Measurements from ENCODE around the gene C1orf87. TPM values are rescaled to one million over a fixed set of nuclear protein-coding genes. Genes with fewer than 3 reads are reported as not detected.

Gene C1orf87
- total RNA-seq, 3 donors from 2014 or later, result not detected

- DNase-seq, result no peak
- Mint-ChIP-seq H3K27me3 (ENCODE audit: low read depth) (peaks cover 1% of the 10 kb centered on the region), H3K4me3 (no peak overlapping the region), H3K36me3 (ENCODE audit: insufficient read depth) (no peaks in the 10 kb centered on the region), H3K4me1 (ENCODE audit: low read depth) (no peaks in the 10 kb centered on the region), H3K9me3 (no peaks in the 10 kb centered on the region)
- no peak for ATAC-seq
These were observed 79.0 kb downstream of the C1orf87 start for GRCh38 chr1:59994302-59995198.

DNA sequence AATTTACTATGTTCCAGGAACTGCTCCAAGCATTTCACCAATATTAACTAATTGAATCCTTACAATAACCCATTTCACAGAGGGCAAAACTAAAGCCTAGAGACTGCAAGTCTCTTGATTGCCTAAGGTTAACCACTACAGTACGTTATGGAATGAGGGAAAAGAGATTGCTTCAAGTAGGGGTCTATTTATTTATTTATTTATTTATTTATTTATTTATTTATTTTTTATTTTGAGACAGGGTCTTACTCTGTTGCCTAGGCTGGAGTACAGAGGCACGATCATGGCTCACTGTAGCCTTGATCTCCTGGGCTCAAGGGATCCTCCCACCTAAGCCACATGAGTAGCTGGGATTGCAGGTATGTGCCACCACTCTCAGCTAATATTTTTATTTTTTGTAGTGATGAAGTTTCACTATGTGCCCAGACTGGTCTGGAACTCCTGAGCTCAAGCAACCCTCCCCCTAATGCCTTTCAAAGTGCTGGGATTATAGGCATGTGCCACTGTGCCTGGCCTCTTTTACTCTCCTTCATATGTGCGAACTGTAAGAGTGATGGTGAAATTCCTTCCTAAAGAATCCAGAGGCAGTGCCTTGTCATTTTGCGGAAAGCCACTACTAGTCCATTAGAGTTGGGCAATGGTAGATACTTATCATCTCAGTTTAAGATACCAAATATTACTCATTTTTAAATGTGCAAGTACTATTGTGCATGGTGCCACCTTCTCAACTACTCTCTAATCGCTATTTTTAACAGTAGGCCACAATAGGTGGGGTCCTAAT, 81.3 kb downstream of the C1orf87 start:
- Mint-ChIP-seq H3K36me3 (ENCODE audit: insufficient read depth) (no peaks in the 10 kb centered on the region), H3K4me1 (ENCODE audit: low read depth) (no peaks in the 10 kb centered on the region), H3K9me3 (no peaks in the 10 kb centered on the region), H3K4me3 (no peak overlapping the region), H3K27me3 (ENCODE audit: low read depth) (peaks cover 4% of the 10 kb centered on the region)
- DNase-seq (no peak), ATAC-seq (no peak)

DNA sequence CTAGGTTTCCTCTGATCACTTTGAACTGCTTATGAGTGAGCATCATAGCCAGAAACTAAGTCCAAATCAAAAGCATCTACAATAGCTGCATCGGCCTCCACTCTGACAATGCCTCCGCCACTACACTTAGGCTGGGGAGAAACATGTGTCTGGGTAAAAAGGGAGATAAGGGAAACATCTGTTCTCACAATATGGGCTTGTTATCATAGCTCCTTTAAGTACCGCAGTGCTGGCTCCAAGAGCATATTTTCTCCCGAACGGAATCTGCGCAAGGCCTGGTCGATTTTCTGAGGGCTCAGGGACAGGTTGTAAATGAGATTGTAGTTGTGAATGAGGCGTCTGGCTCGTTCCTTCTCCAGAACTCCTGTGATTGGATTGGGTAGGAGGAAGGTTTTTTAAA, 83.1 kb downstream of the C1orf87 start:
- DNase-seq (no peak), ATAC-seq (no peak)
- no peaks in the 10 kb centered on the region for H3K4me1 Mint-ChIP-seq (ENCODE audit: low read depth)
- H3K4me3 Mint-ChIP-seq, result no peak overlapping the region
- no peaks in the 10 kb centered on the region for H3K9me3 Mint-ChIP-seq
- no peaks in the 10 kb centered on the region for H3K36me3 Mint-ChIP-seq (ENCODE audit: insufficient read depth)
- H3K27me3 Mint-ChIP-seq (ENCODE audit: low read depth), result peaks cover 4% of the 10 kb centered on the region

GRCh38 chr1:59986516-59987310, 86.9 kb downstream of the C1orf87 start:
- Mint-ChIP-seq H3K27me3 (ENCODE audit: low read depth) (peaks cover 3% of the 10 kb centered on the region), H3K4me3 (no peak overlapping the region), H3K9me3 (no peaks in the 10 kb centered on the region), H3K4me1 (ENCODE audit: low read depth) (no peaks in the 10 kb centered on the region), H3K36me3 (ENCODE audit: insufficient read depth) (no peaks in the 10 kb centered on the region)
- no peak for DNase-seq
- no peak for ATAC-seq

- DNase-seq (no peak), ATAC-seq (no peak)
- no peaks in the 10 kb centered on the region for H3K9me3 Mint-ChIP-seq
- H3K4me1 Mint-ChIP-seq (ENCODE audit: low read depth), result no peaks in the 10 kb centered on the region
- peaks cover 3% of the 10 kb centered on the region for H3K27me3 Mint-ChIP-seq (ENCODE audit: low read depth)
- H3K4me3 Mint-ChIP-seq, result no peak overlapping the region
- H3K36me3 Mint-ChIP-seq (ENCODE audit: insufficient read depth), result no peaks in the 10 kb centered on the region
These were observed 87.6 kb downstream of the C1orf87 start for GRCh38 chr1:59985911-59986515.

- H3K27me3 Mint-ChIP-seq (ENCODE audit: low read depth), result peaks cover 15% of the 10 kb centered on the region
- H3K9me3 Mint-ChIP-seq, result no peaks in the 10 kb centered on the region
- H3K36me3 Mint-ChIP-seq (ENCODE audit: insufficient read depth), result no peaks in the 10 kb centered on the region
- ATAC-seq (no peak), DNase-seq (no peak)
- no peak overlapping the region for H3K4me3 Mint-ChIP-seq
- H3K4me1 Mint-ChIP-seq (ENCODE audit: low read depth), result no peaks in the 10 kb centered on the region
These were observed 93.9 kb downstream of the C1orf87 start for GRCh38 chr1:59979666-59980065.

GRCh38 chr1:59978511-59978910, 95.1 kb downstream of the C1orf87 start:
- DNase-seq (no peak), ATAC-seq (no peak)
- no peaks in the 10 kb centered on the region for H3K9me3 Mint-ChIP-seq
- H3K4me3 Mint-ChIP-seq, result no peak overlapping the region
- no peaks in the 10 kb centered on the region for H3K36me3 Mint-ChIP-seq (ENCODE audit: insufficient read depth)
- H3K4me1 Mint-ChIP-seq (ENCODE audit: low read depth), result no peaks in the 10 kb centered on the region
- H3K27me3 Mint-ChIP-seq (ENCODE audit: low read depth), result peaks cover 20% of the 10 kb centered on the region

- ATAC-seq (no peak), DNase-seq (no peak)
- Mint-ChIP-seq H3K27me3 (ENCODE audit: low read depth) (peaks cover 20% of the 10 kb centered on the region), H3K4me3 (no peak overlapping the region), H3K9me3 (no peaks in the 10 kb centered on the region), H3K36me3 (ENCODE audit: insufficient read depth) (no peaks in the 10 kb centered on the region), H3K4me1 (ENCODE audit: low read depth) (no peaks in the 10 kb centered on the region)
These were observed 95.5 kb downstream of the C1orf87 start for GRCh38 chr1:59978026-59978425.

GRCh38 chr1:59977075-59977410, 96.5 kb downstream of the C1orf87 start:
- ATAC-seq (no peak), DNase-seq (no peak)
- Mint-ChIP-seq H3K27me3 (ENCODE audit: low read depth) (peaks cover 20% of the 10 kb centered on the region), H3K9me3 (no peaks in the 10 kb centered on the region), H3K4me1 (ENCODE audit: low read depth) (no peaks in the 10 kb centered on the region), H3K4me3 (no peak overlapping the region), H3K36me3 (ENCODE audit: insufficient read depth) (no peaks in the 10 kb centered on the region)

DNA sequence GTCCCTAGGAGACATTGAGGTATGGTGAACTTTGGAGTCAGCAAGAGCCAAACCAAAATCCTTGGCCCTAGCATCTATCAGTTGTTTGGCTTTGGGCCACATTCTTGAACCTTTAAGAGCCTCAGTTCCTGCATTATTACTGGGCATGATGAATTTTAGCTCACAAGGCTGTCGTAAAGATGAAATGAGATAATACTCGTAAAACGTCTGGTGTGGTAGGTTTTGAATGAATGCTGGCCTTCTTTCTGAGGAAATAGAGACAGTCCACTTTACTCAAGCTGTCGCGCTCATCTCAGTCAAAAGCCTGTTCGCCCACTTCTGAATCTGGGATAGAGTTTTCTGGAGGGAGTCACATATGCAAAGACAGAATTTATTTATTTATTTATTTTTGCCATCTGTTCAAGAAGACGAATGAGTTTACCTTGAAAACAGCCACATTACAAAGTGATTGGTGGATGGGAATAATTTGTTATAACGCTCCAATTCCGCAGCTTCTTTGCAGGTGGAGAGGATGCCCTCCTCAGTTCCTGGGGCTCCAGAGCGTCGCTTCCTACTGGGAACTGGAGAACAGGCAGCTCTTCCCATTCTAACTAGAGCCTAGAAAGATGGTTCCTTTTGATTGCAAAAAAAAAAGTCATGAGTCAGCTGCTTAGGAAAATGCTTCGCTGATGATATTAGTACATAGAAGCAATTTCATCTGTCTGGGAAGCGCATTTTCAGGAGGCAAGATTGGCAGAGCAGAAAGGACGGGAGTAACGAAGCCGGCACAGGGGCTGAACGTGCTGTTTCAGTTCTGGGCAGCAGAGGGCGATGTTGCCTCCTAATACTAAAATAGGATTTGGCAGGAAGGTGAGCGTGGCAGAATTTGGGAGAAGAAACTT, 97.1 kb downstream of the C1orf87 start:
- DNase-seq (peak; percentile 19), ATAC-seq (no peak)
- H3K36me3 Mint-ChIP-seq (ENCODE audit: insufficient read depth), result no peaks in the 10 kb centered on the region
- H3K27me3 Mint-ChIP-seq (ENCODE audit: low read depth), result peaks cover 22% of the 10 kb centered on the region
- peaks cover under 1% of the 10 kb centered on the region for H3K4me1 Mint-ChIP-seq (ENCODE audit: low read depth)
- no peaks in the 10 kb centered on the region for H3K9me3 Mint-ChIP-seq
- H3K4me3 Mint-ChIP-seq, result no peak overlapping the region

DNA sequence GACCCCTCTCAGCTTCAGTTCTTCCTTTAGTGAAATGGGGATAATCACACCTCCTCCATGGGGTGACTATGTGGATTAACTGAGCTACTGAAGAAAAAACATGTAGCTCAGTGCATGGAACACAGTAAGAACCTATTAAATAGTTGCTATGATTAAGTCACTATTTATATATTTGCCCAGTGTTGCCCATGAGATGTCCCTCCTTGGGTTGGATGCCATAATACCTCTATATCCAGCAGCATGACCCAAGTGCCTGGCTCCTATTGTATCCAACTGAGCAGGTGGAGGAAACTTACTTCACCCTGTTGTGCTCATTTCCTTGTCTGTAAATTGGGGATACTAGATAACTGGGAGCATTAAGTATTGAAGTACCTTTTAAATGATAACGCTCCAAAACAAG, 99.9 kb downstream of the C1orf87 start:
- DNase-seq (no peak), ATAC-seq (no peak)
- H3K36me3 Mint-ChIP-seq (ENCODE audit: insufficient read depth), result no peaks in the 10 kb centered on the region
- peaks cover 23% of the 10 kb centered on the region for H3K27me3 Mint-ChIP-seq (ENCODE audit: low read depth)
- H3K9me3 Mint-ChIP-seq, result no peaks in the 10 kb centered on the region
- peaks cover 2% of the 10 kb centered on the region for H3K4me1 Mint-ChIP-seq (ENCODE audit: low read depth)
- H3K4me3 Mint-ChIP-seq, result no peak overlapping the region

- Mint-ChIP-seq H3K4me3 (no peak overlapping the region), H3K36me3 (ENCODE audit: insufficient read depth) (no peaks in the 10 kb centered on the region)
- ATAC-seq, result no peak
These were observed 101.2 kb downstream of the C1orf87 start for GRCh38 chr1:59972216-59972927.

DNA sequence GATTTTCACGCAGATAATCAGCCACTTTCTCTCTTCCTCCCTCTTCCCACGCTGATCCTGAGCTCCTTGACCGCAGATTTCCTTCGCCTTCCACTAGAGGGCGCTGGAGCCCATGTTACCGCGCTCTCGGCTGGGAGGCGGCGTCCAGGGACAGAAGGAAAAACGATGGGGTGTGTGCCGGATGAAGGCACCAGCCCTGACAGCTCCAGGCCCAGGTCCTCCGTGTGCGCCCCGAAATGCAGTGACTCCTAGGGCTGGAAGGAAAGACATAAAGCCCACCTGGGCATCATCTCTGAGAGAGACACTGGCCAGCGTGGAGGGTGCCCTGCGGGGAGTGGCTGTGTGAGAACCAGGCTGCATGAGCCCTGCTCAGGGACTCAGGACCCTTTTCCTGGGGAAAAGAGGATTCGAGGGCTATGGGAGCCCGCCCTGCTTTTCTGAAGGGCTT, 102.1 kb downstream of the C1orf87 start:
- Mint-ChIP-seq H3K27me3 (ENCODE audit: low read depth) (peaks cover 19% of the 10 kb centered on the region), H3K4me3 (no peak overlapping the region), H3K4me1 (ENCODE audit: low read depth) (peaks cover 2% of the 10 kb centered on the region), H3K9me3 (no peaks in the 10 kb centered on the region), H3K36me3 (ENCODE audit: insufficient read depth) (no peaks in the 10 kb centered on the region)
- ATAC-seq (peak; percentile 43 to 46), DNase-seq (peak; percentile 32)

More at GRCh38 chr1:59972216-59972927, 101.2 kb downstream of the C1orf87 start:
- peaks cover 2% of the 10 kb centered on the region for H3K4me1 Mint-ChIP-seq (ENCODE audit: low read depth)
- no peaks in the 10 kb centered on the region for H3K9me3 Mint-ChIP-seq
- no peak for DNase-seq
- H3K27me3 Mint-ChIP-seq (ENCODE audit: low read depth), result peaks cover 23% of the 10 kb centered on the region

All from activated T-cell treated with anti-CD3 and anti-CD28 coated beads, Interleukin-2, amount 50 U/mL, for 4 hours (primary cell).